Lower lobe of right lung (tissue), 2 donors: ENCODE measurements around the gene PHACTR4. TPM values are rescaled to one million over a fixed set of nuclear protein-coding genes. Genes with fewer than 3 reads are reported as not detected.
A peak's percentile ranks its signal among the peaks of the same experiment; 100 is the strongest.
"Not testable (repeated sequence)": the region's sequence is repeated elsewhere in the genome, so short reads cannot be mapped to it uniquely, and the experiment has no call there.

Experiments
- ATAC-seq, 2 donors: fragments of 200-7000 bp; cut with Tn5 transposase; one replicate each; pipeline ENCODE4 v1.9.1; 2020 to 2022; ENCODE audit warnings: mild to moderate bottlenecking in 2 of 2, moderate library complexity in 2 of 2
- DNase-seq: peaks from one replicate; pipeline ENCODE4 v3.0.0-alpha.2; 2020
- H3K27ac ChIP-seq: fragments of 200-600 bp; one replicate; pipeline ENCODE4 v1.8.0; 2022
- H3K27me3 ChIP-seq: fragments of 200-600 bp; one replicate; pipeline ENCODE4 v1.8.0; 2022; ENCODE audit warnings: low read depth
- H3K36me3 ChIP-seq: fragments of 200-600 bp; one replicate; pipeline ENCODE4 v1.8.0; 2022; ENCODE audit warnings: mild to moderate bottlenecking
- H3K4me1 ChIP-seq: fragments of 200-600 bp; one replicate; pipeline ENCODE4 v1.8.0; 2022
- H3K4me3 ChIP-seq: fragments of 200-600 bp; one replicate; pipeline ENCODE4 v1.8.0; 2022; ENCODE audit warnings: mild to moderate bottlenecking
- H3K9me3 ChIP-seq: fragments of 200-600 bp; one replicate; pipeline ENCODE4 v1.8.0; 2022
- intact Hi-C: fragments of 100-400 bp; cut with DNase I; formaldehyde crosslinking; loops from one replicate; pipeline ENCODE4 v1.11.0; 2022
- total RNA-seq: library from RNA; stranded (reverse); fragmentation: NEBNext Ultra II Directional; extraction: Animal tissue kit (Norgen Biotek cat#: 25700); gene quantifications from one replicate; pipeline ENCODE4 v1.2.1, GENCODE V29; 2021
- TF ChIP-seq, protein P1 (sequence below): fragments of 200-600 bp; IDR thresholded peaks from one replicate; pipeline ENCODE4 v1.8.0; 2022; ENCODE audit warnings: antibody characterized with exemption, mild to moderate bottlenecking
- donor health status: DM: no; HTN: yes; CAD: no; lungs with severe emphysema.

The PHACTR4 gene
- total RNA-seq, 1 donor from 2014 or later = 44.2 TPM

DNA sequence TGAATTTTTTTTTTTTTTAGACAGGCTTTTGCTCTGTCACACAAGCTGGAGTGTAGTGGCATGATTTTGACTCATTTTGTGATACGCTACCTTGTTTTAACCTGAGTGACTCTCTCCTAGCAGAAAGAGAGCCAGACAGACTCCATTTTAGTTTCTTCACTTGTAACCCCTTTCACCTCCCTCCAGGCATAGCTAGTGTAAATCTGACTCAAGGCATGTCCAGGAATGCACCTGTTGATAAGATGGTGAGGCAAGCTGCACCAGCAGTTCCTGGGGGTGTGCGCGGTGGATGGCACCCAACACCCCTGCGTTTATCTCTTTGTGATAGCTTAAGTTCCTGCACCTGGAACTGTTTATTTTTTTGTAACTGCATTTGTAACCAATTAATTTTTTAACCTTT lies 4.7 kb upstream of the PHACTR4 start:
- no peaks in the 10 kb centered on the region for H3K4me1 ChIP-seq
- no peaks in the 10 kb centered on the region for H3K27me3 ChIP-seq
- H3K27ac ChIP-seq = no peak overlapping the region
- TF ChIP-seq, protein P1, sequence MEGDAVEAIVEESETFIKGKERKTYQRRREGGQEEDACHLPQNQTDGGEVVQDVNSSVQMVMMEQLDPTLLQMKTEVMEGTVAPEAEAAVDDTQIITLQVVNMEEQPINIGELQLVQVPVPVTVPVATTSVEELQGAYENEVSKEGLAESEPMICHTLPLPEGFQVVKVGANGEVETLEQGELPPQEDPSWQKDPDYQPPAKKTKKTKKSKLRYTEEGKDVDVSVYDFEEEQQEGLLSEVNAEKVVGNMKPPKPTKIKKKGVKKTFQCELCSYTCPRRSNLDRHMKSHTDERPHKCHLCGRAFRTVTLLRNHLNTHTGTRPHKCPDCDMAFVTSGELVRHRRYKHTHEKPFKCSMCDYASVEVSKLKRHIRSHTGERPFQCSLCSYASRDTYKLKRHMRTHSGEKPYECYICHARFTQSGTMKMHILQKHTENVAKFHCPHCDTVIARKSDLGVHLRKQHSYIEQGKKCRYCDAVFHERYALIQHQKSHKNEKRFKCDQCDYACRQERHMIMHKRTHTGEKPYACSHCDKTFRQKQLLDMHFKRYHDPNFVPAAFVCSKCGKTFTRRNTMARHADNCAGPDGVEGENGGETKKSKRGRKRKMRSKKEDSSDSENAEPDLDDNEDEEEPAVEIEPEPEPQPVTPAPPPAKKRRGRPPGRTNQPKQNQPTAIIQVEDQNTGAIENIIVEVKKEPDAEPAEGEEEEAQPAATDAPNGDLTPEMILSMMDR = no peak
- ATAC-seq (no peak), DNase-seq (no peak)
- intact Hi-C loops = no loop called here
- H3K9me3 ChIP-seq = no peaks in the 10 kb centered on the region
- no peak overlapping the region for H3K4me3 ChIP-seq
- no peaks in the 10 kb centered on the region for H3K36me3 ChIP-seq

DNA sequence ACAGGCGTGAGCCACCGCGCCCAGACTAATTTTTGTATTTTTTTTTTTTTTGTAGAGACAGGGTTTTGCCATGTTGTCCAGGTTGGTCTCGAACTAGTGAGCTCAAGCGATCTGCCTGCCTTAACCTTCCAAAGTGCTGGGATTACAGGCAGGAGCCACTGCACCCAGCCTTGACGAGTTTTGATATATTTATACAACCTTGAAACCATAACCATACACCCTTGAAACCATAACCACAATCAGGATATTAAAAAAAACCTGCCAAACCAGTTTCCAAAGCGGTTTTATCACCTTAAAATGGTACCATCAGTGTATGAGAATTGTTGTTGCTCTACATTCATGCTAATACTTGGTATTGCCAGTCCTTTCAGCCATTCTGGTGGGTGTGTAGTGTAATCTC lies 3.7 kb upstream of the PHACTR4 start:
- no peaks in the 10 kb centered on the region for H3K9me3 ChIP-seq
- no peak overlapping the region for H3K4me3 ChIP-seq
- peaks cover 7% of the 10 kb centered on the region for H3K4me1 ChIP-seq
- TF ChIP-seq, protein P1 = no peak
- ATAC-seq (no peak), DNase-seq (no peak)
- no peak overlapping the region for H3K27ac ChIP-seq
- intact Hi-C loops = no loop called here
- no peaks in the 10 kb centered on the region for H3K27me3 ChIP-seq
- no peaks in the 10 kb centered on the region for H3K36me3 ChIP-seq

DNA sequence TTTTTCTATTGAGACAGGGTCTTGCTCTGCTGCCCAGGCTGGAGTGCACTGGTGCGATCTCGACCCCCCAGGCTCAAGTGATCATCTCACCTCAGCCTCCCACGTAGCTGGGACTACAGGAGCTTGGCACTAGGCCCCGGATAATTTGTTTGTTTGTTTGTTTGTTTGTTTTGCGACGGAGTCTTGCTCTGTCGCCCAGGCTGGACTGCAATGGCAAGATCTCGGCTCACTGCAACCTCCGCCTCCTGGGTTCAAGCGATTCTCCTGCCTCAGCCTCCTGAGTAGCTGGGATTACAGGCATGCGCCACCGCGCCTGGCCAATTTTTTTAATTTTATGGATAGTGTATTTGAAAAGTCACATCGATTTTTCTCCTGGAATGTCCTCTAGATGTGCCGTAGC lies 932 bp upstream of the PHACTR4 start:
- H3K4me3 ChIP-seq, DNase-seq, intact Hi-C loops, H3K27ac ChIP-seq, ATAC-seq, H3K9me3 ChIP-seq, H3K27me3 ChIP-seq, H3K36me3 ChIP-seq: not testable (repeated sequence)
- peaks cover 18% of the 10 kb centered on the region for H3K4me1 ChIP-seq

DNA sequence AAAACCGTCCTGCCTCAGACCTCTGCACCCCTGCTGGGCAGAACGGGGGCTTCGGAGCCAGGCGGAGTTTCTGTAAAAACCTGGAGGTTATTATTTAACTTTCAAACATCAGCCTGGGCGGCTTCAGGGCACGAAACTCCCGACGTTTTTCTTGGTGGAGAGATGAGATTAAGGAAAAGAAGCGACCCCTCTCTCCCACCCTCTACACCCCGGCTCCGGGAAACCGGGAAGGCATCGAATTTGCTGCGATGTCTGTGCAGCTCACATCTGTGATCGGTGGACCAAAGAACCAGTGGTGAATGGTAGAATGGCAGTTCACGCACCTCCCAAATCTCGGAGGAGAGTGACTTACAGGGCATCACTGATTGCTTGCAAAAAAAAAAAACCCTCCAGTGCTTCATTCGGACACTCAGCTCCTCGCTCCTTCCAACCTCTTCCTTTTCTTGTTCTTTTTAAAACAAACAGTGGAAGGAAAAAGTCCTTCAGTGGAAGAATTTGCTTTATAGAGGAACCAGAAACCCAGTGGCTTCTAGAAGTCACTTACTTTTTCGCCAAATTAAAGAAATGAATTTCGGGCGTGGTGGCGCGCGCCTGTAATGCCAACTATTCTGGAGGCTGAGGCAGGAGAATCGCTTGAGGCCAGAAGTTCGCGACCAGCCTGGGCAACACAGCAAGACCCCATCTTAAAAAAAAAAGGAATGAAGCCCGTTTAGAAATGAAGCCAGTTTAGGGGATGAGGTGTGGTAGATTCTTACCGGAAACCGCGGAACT lies 884 bp downstream of the PHACTR4 start:
- Histone ChIP-seq H3K27me3 (no peaks in the 10 kb centered on the region), H3K36me3 (no peaks in the 10 kb centered on the region), H3K4me1 (peaks cover 26% of the 10 kb centered on the region), H3K9me3 (no peaks in the 10 kb centered on the region), H3K27ac (peak overlapping the region; percentile 94), H3K4me3 (peak overlapping the region; percentile 76)
- intact Hi-C loops = no loop called here
- peak; percentile 19 to 28 for ATAC-seq
- TF ChIP-seq, protein P1 = no peak
- DNase-seq = no peak

DNA sequence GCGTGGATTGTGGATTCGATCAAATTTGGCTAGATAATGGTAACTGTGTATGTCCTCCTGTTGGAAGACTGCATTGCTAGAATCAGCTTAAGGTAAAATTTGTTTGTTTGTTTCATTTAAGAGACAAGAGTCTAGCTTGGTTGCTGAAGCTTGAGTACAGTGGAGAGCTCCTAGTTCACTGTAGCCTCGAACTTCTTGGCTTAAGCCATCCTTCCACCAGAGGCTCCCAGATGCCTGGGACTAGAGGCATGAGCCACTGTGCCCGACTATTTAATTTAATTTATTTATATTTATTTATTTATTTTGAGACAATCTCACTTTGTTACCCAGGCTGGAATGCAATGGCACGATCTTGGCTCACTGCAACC lies 1.5 kb downstream of the PHACTR4 start:
- Histone ChIP-seq H3K4me3 (peak overlapping the region; percentile 76), H3K27ac (no peak overlapping the region), H3K27me3 (no peaks in the 10 kb centered on the region), H3K4me1 (peaks cover 26% of the 10 kb centered on the region), H3K9me3 (no peaks in the 10 kb centered on the region), H3K36me3 (no peaks in the 10 kb centered on the region)
- ATAC-seq = no peak
- DNase-seq = no peak
- TF ChIP-seq, protein P1 = no peak
- intact Hi-C loops = no loop called here

DNA sequence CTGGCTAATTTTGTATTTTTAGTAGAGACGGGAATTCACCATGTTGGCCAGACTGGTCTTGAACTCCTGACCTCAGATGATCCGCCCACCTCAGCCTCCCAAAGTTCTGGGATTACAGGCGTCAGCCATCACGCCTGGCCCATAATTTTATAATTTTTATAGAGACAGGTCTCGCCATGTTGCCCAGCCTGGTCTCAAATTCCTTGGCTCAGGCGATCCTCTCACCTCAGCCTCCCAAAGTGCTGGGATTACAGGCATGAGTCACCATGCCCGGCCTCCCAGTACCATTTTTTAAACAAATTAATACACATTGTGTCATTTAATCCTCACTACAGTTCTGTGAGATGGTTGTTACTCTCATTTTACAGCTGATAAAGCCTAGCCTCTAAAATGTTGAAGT lies 3.9 kb downstream of the PHACTR4 start:
- H3K27me3 ChIP-seq, H3K36me3 ChIP-seq, H3K9me3 ChIP-seq, H3K4me3 ChIP-seq, H3K27ac ChIP-seq, intact Hi-C loops, ATAC-seq, DNase-seq: not testable (repeated sequence)
- peaks cover 26% of the 10 kb centered on the region for H3K4me1 ChIP-seq
